IPS-18c (cell line): Measurements from ENCODE around the gene DNAH17.

Experiments used
- H3K4me3 ChIP-seq: 2 replicates; pipeline ENCODE4 v1.7.0; 2013; ENCODE audit warnings: low read depth, mild to moderate bottlenecking, low read length, moderate library complexity; ENCODE audit not compliant: insufficient read depth
- H3K9me3 ChIP-seq: one replicate; pipeline ENCODE4 v1.6.1; 2013; ENCODE audit warnings: mild to moderate bottlenecking, low read length, moderate library complexity; ENCODE audit not compliant: control insufficient read depth, insufficient read depth

Gene DNAH17

DNA sequence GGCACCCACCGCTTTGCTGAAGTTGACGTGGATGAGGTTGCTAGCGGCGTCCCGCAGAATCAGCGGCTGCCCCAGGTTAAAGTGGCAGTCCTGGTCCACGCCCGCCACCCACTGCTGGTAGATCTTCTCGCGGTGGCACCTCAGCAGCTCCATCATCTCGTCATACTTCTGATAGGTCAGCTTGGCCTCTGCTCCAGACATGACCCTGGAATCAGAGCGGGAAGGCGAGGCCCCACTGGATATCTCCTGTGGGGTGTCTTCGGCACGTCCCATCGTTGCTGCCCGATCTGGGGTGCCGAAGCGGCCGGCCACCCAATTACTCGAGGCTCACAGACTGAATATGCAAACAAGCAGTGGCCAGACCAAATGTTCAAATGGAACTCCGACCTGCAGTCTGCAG lies 16.5 kb downstream of the DNAH17 start:
- H3K9me3 ChIP-seq = no peaks in the 10 kb centered on the region

GRCh38 chr17:78559749-78560368 lies 17.3 kb downstream of the DNAH17 start:
- Histone ChIP-seq H3K4me3 (no peak overlapping the region), H3K9me3 (no peaks in the 10 kb centered on the region)

More for the DNA sequence above, 16.5 kb downstream of the DNAH17 start:
- no peak overlapping the region for H3K4me3 ChIP-seq

GRCh38 chr17:78558989-78559388 lies 18.2 kb downstream of the DNAH17 start:
- H3K4me3 ChIP-seq = no peak overlapping the region

GRCh38 chr17:78558181-78558850 lies 18.9 kb downstream of the DNAH17 start:
- no peaks in the 10 kb centered on the region for H3K9me3 ChIP-seq
- H3K4me3 ChIP-seq = no peak overlapping the region

More at GRCh38 chr17:78558989-78559388, 18.2 kb downstream of the DNAH17 start:
- no peaks in the 10 kb centered on the region for H3K9me3 ChIP-seq

- no peak overlapping the region for H3K4me3 ChIP-seq
- no peaks in the 10 kb centered on the region for H3K9me3 ChIP-seq
Measured at GRCh38 chr17:78557598-78558039, 19.6 kb downstream of the DNAH17 start.

DNA sequence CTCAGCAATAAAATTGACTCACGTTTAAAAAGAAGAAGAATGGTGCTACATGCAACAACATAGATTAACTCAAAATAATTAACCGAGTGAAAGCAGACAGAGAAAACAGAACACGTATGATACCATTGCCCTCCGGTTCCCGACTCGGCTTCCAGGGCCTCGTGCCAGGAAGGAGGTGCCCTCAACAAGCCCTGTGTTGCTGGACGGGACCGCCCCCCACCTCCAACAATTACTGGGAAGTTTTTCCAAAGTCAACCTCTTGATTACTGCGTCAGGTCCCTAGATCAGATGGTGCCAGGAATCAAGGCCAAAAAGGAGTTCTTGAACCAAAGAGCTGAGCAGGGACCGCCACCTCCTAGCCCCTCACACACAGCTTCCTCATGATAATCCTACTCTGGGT lies 20.4 kb downstream of the DNAH17 start:
- H3K9me3 ChIP-seq = no peaks in the 10 kb centered on the region

DNA sequence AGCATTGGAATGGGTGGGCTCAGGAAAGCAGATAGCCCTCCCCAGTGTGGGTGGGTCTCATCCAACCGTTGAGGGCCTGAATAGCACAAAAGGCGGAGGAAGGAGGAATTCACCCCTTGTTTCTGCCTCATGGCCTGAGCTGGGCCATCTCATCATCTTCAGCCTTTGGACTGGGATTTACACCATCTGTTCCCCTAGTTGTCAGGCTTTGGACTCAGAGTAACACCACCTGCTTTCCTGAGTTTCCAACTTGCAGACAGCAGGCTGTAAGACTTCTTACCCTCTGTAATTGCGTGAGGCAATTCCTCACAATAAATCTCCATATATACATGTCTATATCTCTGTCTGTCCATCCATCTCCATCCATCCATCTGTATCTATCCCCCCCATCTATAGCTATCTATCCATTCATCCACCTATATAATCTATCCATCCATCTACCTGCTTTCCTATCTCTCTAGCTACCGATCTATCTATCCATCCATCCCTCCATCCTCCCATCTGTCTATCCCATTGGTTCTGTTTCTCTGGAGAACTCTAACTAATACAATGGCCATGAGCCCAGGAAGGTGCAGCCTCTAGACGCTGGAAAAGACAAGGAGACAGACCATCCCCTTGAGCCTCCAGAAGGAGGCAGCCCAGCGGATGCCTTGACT lies 21.3 kb downstream of the DNAH17 start:
- no peak overlapping the region for H3K4me3 ChIP-seq
- H3K9me3 ChIP-seq = no peaks in the 10 kb centered on the region

More for the DNA sequence above, 20.4 kb downstream of the DNAH17 start:
- no peak overlapping the region for H3K4me3 ChIP-seq

DNA sequence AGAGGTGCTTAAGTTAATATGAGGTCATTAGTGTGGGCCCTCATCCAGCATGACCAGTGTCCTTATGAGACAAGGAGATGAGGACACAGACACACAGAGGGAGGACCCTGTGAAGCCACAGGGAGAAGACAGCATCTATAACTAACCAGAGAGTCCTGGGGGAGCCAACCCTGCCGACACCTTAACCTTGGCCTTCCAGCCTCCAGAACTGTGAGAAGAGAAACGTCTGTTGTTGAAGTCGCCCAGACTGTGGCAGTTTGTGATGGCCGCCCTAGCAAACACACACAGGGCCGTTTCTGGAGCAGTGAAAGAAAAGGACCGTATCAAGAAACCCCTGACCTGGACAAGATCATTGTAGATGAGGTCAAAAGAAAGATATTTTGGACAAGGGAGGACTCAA lies 26.7 kb downstream of the DNAH17 start:
- Histone ChIP-seq H3K9me3 (no peaks in the 10 kb centered on the region), H3K4me3 (no peak overlapping the region)

- no peak overlapping the region for H3K4me3 ChIP-seq
- H3K9me3 ChIP-seq = no peaks in the 10 kb centered on the region
Measured at GRCh38 chr17:78548725-78549124, 28.5 kb downstream of the DNAH17 start.

DNA sequence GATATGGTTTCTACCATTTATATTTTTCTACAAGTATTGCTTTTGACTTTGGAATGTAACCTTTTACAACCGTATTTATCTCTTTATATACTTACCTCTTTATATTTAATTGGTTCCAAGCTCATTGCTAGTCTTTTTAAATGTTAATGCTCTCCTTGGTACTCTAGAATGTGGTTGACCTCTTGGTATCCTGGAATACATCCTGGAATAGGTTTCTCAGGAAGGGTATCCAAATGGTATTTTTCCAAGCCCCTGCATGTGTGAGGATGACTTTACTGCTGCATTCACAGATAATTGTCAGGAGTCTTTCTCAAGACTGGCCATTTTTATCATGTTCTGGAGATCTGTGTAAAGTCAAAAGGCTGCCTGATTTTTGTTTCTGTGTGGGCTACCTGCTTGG lies 30.2 kb downstream of the DNAH17 start:
- no peak overlapping the region for H3K4me3 ChIP-seq
- H3K9me3 ChIP-seq = no peaks in the 10 kb centered on the region

DNA sequence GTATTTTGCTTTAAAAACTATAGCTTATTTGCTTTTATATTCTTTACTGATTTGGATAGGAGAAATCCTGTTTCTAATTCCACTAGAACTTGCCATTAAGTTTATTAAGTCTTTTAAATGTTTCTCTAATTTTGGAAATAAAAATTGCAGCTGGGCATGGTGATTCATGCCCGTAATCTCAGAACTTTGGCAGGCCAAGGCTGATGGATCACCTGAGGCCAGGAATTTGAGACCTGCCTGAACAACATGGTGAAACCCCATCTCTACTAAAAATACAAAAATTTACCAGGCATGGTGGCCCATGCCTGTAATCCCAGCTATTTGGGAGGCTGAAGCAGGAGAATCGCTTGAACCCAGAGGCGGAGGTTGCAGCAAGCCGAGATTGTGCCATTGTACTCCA lies 30.7 kb downstream of the DNAH17 start:
- Histone ChIP-seq H3K4me3 (no peak overlapping the region), H3K9me3 (no peaks in the 10 kb centered on the region)

DNA sequence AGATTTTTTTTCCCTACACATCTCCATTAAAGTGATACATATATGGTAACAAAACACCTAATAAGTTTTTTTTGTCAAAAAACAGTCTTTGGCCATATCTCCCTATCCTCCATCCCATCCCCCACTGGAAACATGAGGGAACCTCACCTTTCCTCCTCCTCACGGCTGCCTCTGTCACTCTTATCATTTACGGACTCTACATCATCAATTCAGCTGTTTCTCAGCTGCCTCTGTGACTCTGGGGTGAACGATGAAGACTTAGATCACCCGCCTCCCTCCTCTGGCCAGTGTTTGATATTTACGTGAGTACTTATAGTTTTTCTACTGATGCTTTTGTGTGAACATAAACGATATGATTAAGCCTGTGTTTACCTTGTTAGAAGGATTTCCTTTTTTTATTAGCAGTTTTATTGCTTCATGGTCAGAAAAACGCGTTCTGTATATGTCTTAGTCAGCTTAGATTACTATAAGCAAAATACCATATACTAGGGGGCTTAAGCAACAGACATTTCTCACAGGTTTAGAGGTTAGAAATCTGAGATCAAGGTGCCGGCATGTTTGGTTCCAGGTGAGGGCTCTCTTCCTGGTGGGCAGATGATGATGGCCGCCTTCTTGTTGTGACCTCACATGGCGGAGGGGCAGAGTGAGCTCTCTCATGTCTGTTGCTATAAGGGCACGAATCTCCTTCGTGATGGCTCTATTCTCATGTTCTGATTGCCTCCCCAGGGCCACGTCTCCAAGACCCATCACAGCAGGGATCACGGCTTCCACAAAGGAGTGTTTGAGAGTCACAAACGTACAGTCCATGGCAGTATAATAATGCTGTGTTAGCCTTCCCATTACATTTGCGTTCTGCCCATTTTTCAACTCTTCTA lies 32.1 kb downstream of the DNAH17 start:
- no peaks in the 10 kb centered on the region for H3K9me3 ChIP-seq
- H3K4me3 ChIP-seq = no peak overlapping the region

- no peak overlapping the region for H3K4me3 ChIP-seq
- peaks cover 2% of the 10 kb centered on the region for H3K9me3 ChIP-seq
Measured at GRCh38 chr17:78541488-78542206, 35.5 kb downstream of the DNAH17 start.

DNA sequence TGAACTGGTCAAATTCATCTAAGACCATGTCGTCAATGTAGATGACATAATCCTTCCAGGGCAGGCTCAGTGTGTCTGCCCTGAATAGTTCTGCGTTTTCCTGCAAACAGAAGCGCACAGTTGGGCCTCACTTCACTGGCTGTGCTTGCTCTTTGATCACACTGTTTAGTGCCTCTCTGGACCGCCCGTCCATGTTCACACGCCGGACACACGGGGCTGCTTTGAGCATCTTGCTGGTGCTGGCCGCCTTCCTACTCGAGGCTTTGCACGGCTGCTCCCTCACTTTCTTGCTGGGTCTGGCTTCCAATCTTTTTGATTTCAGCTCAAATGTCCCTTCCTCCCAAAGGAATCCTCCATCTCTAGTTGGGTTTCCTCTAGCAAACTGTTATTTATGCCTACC lies 37.4 kb downstream of the DNAH17 start:
- H3K4me3 ChIP-seq = no peak overlapping the region
- peaks cover 2% of the 10 kb centered on the region for H3K9me3 ChIP-seq

DNA sequence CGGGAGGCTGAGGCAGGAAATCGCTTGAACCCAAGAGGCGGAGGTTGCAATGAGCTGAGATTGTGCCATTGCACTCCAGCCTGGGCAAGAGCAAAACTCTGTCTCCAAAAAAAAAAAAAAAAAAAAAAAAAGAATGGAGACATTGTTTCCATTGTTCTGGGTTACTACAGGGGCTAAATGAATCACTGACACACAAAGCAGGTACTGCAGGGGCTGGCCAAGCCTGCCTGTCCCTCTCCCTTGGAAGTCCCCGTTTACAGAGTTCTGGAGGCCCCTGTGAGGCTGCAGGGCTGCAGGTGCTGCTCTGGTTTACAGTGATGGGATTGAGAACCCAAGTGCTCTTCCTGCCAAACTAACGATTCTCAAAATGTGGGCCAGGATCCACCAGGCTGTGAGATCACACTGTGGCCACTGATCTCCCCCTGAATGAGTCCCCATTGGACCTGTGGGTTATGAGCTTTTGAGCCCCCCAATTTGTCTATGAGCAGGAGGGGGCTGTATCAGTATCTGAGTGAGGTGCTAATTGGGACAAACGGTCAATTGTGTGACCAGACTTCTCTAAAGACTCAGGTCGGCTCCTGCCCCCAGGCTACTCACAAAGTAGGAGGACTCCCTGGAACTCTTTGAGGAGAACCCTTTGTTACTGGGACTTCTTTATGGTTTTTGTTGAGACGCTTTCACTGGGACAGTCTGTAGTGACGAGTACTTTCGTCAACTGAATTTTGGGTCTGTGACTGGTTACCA lies 39.0 kb downstream of the DNAH17 start:
- peaks cover 2% of the 10 kb centered on the region for H3K9me3 ChIP-seq
- no peak overlapping the region for H3K4me3 ChIP-seq

GRCh38 chr17:78537217-78537860 lies 39.9 kb downstream of the DNAH17 start:
- Histone ChIP-seq H3K4me3 (no peak overlapping the region), H3K9me3 (peaks cover 2% of the 10 kb centered on the region)
